ENCODE data around the gene FBXL16.

DNA sequence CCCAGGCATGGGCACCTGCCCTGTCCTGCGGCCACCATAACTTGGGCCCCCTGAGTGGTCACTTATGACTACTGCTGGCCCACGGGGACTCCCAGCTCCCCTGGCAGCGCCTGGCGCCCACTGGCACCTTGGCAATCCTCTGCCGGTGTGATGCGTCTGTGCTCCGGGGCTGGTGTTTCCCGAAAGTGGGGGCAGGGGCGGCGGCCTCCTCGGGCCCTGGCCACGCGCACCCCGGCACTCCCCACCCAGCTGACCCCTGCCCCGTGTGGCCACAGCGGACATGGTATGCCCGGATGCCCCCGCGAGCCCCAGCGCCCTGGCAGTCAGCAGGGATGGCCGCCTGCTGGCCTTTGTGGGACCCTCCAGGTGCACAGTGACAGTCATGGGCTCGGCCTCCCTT is 48.1 kb downstream of the FBXL16 start:
- TF ChIP-seq, protein P1, sequence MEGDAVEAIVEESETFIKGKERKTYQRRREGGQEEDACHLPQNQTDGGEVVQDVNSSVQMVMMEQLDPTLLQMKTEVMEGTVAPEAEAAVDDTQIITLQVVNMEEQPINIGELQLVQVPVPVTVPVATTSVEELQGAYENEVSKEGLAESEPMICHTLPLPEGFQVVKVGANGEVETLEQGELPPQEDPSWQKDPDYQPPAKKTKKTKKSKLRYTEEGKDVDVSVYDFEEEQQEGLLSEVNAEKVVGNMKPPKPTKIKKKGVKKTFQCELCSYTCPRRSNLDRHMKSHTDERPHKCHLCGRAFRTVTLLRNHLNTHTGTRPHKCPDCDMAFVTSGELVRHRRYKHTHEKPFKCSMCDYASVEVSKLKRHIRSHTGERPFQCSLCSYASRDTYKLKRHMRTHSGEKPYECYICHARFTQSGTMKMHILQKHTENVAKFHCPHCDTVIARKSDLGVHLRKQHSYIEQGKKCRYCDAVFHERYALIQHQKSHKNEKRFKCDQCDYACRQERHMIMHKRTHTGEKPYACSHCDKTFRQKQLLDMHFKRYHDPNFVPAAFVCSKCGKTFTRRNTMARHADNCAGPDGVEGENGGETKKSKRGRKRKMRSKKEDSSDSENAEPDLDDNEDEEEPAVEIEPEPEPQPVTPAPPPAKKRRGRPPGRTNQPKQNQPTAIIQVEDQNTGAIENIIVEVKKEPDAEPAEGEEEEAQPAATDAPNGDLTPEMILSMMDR (IDR thresholded peaks at IDR 0.05; ENCODE audit: borderline replicate concordance, extremely low read depth, low read length, poor library complexity, severe bottlenecking) = no peak
- TF ChIP-seq EZH2 (IDR thresholded peaks at IDR 0.05; ENCODE audit: borderline replicate concordance, low read depth, low read length, severe bottlenecking) = no peak
